Spleen (tissue), 11 donors: Measurements from ENCODE around the gene TRIM33. TPM values are rescaled to one million over a fixed set of nuclear protein-coding genes. Genes with fewer than 3 reads are reported as not detected.
"Not testable (repeated sequence)": the region's sequence is repeated elsewhere in the genome, so short reads cannot be mapped to it uniquely, and the experiment has no call there.

Experiments used
- DNase-seq: peaks from one replicate; pipeline ENCODE4 v3.0.0-alpha.2; 2020
- H3K27ac ChIP-seq, 8 donors: fragments of 200-600 bp; sonication (generic) in 7 of 8; 1 replicate in 4 of 8; 2 replicates in 4 of 8; pipeline versions ENCODE4 v1.5.0 to v1.8.0; 2016 to 2021; ENCODE audit warnings: inconsistent platforms in 4 of 8, mild to moderate bottlenecking in 4 of 8, moderate library complexity in 1 of 8
- H3K27me3 ChIP-seq, 7 donors: fragments of 200-600 bp; sonication (generic) in 6 of 7; replicated peaks in 1 of 7; 1 replicate in 4 of 7; 2 replicates in 3 of 7; pipeline versions ENCODE4 v1.5.0 to v1.8.0; 2016 to 2021; ENCODE audit warnings: inconsistent platforms in 3 of 7, mild to moderate bottlenecking in 1 of 7
- H3K36me3 ChIP-seq, 6 donors: fragments of 200-600 bp; sonication (generic) in 5 of 6; 1 replicate in 4 of 6; 2 replicates in 2 of 6; pipeline versions ENCODE4 v1.5.0 to v1.8.0; 2016 to 2021; ENCODE audit warnings: inconsistent platforms in 2 of 6
- H3K4me1 ChIP-seq, 6 donors: fragments of 200-600 bp; sonication (generic) in 5 of 6; 1 replicate in 3 of 6; 2 replicates in 3 of 6; pipeline versions ENCODE4 v1.5.0 to v1.8.0; 2016 to 2021; ENCODE audit warnings: inconsistent platforms in 3 of 6
- H3K4me3 ChIP-seq, 8 donors: fragments of 200-600 bp; sonication (generic) in 7 of 8; 1 replicate in 4 of 8; 2 replicates in 4 of 8; pipeline versions ENCODE4 v1.5.0 to v1.8.0; 2016 to 2021; ENCODE audit warnings: inconsistent platforms in 4 of 8, mild to moderate bottlenecking in 4 of 8, moderate library complexity in 2 of 8
- H3K9me3 ChIP-seq, 8 donors: fragments of 200-600 bp; sonication (generic) in 7 of 8; 1 replicate in 4 of 8; 2 replicates in 4 of 8; pipeline versions ENCODE4 v1.5.0 to v1.8.0; 2016 to 2021; ENCODE audit warnings: inconsistent platforms in 4 of 8
- CTCF ChIP-seq, 11 experiments: fragments of 200-600 bp in 7 of 11; fragments of 450-650 bp in 4 of 11; sonication (generic) in 4 of 11; IDR thresholded peaks in 8 of 11; conservative IDR thresholded peaks in 3 of 11; 1 replicate in 7 of 11; 2 replicates in 4 of 11; pipeline versions ENCODE4 v1.4.0 to v1.8.0; 2016 to 2021; ENCODE audit warnings: antibody characterized with exemption in 11 of 11, inconsistent platforms in 4 of 11, mild to moderate bottlenecking in 1 of 11
- POLR2A ChIP-seq, 3 donors: fragments of 450-650 bp; IDR thresholded peaks; one replicate each; pipeline ENCODE4 v1.5.1; 2017; ENCODE audit warnings: antibody characterized with exemption in 3 of 3, mild to moderate bottlenecking in 1 of 3
- POLR2AphosphoS5 ChIP-seq, 3 donors: sonication (generic); formaldehyde crosslinking; IDR thresholded peaks; one replicate each; pipeline ENCODE4 v1.5.1; 2017; ENCODE audit warnings: antibody characterized with exemption in 3 of 3
- WGBS, 5 donors: extraction: QIAGEN DNeasy Blood & Tissue Kit in 3 of 5; methylation state at CpG; one replicate each; pipeline versions ENCODE4 v1.1.5 to v1.1.7; 2013 to 2018; 5-methylcytosine and 5-hydroxymethylcytosine counted together
- intact Hi-C: fragments of 100-400 bp; cut with DNase I; formaldehyde crosslinking; loops from one replicate; pipeline ENCODE4 v1.15.0; 2023; ENCODE audit warnings: low total_unique reads
- polyA plus RNA-seq, 3 donors: library from polyadenylated mRNA; stranded (reverse); fragments of 200-250 nt; gene quantifications; one replicate each; pipeline ENCODE4 v1.2.1, GENCODE V29; 2013
- total RNA-seq, 7 donors: library from RNA; depleted of rRNA in 3 of 7; stranded (reverse); fragments of >200 nt in 3 of 7; fragmentation: NEBNext Ultra II Directional in 4 of 7; extraction: Animal tissue kit (Norgen Biotek cat#: 25700) in 4 of 7; gene quantifications; one replicate each; pipeline versions ENCODE4 v1.1.0 to v1.2.1, GENCODE V29; 2016 to 2021
- donor health status: healthy with polysubstance abuse.
- donor health status: DM: no; HTN: no; CAD: no; lungs with moderate emphysema.
- donor health status: DM: no; HTN: no; CAD: no.
- donor health status: Bipolar disorder and iron deficiency.
- donor health status: healthy.
- donor health status: DM: no; HTN: no; CAD: no.
- donor health status: DM: yes; HTN: yes; CAD: no.

TRIM33 gene
- total and polyA plus RNA-seq, 10 donors: 8.9 to 59.4 (median 42.2) TPM

DNA sequence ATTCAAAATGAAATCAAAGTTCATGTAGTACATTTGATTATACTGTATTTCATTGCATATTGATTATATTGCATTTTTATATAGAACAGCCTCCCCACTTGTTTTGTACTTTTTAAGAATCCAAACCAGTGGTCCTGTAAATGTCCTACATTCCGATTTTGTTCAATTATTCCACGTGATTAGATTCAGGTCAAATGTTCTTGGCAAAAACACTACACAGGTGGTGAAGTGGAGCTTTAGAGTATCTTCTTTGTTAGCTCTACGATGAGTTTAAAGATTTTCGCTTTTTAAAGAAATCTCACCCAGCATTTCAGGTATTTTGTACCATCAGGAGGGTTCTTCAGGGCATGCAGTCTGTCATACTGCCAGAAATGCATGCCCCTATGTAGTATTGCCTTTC lies 120.6 kb downstream of the TRIM33 start:
- peaks cover 0 to 35% (median 21%) of the 10 kb centered on the region in 8 donors for H3K9me3 ChIP-seq
- no peaks in the 10 kb centered on the region for H3K27me3 ChIP-seq
- H3K27ac ChIP-seq: no peak overlapping the region
- 95 to 99% (median 98%) methylated on average over 4 of the region's 4 CpGs for WGBS, 5 donors
- H3K4me3 ChIP-seq: no peak overlapping the region
- no peaks in the 10 kb centered on the region for H3K4me1 ChIP-seq
- H3K36me3 ChIP-seq: peaks cover 0 to 54% (median 14%) of the 10 kb centered on the region in 6 donors
- intact Hi-C loops: no loop called here
- TF ChIP-seq POLR2AphosphoS5 (IDR thresholded peaks at IDR 0.05) (no peak), CTCF (IDR thresholded peaks at IDR 0.05 in 8 of 11, conservative IDR thresholded peaks at IDR 0.05 in 3 of 11) (no peak), POLR2A (IDR thresholded peaks at IDR 0.05) (no peak)
- no peak for DNase-seq

GRCh38 chr1:114388432-114389003 lies 122.5 kb downstream of the TRIM33 start:
- Histone ChIP-seq H3K4me3 (no peak overlapping the region), H3K27me3 (no peaks in the 10 kb centered on the region), H3K27ac (no peak overlapping the region), H3K4me1 (no peaks in the 10 kb centered on the region), H3K9me3 (peaks cover 0 to 53% (median 39%) of the 10 kb centered on the region in 8 donors), H3K36me3 (peaks cover 0 to 36% (median 8%) of the 10 kb centered on the region in 6 donors)
- no peak for DNase-seq
- WGBS, 5 donors: 41 to 62% (median 55%) methylated on average over 1 of the region's 1 CpG
- TF ChIP-seq POLR2AphosphoS5 (IDR thresholded peaks at IDR 0.05): no peak
- TF ChIP-seq POLR2A (IDR thresholded peaks at IDR 0.05): no peak
- no peak for TF ChIP-seq CTCF (IDR thresholded peaks at IDR 0.05 in 8 of 11, conservative IDR thresholded peaks at IDR 0.05 in 3 of 11)
- intact Hi-C loops: no loop called here

GRCh38 chr1:114387585-114387984 lies 123.4 kb downstream of the TRIM33 start:
- H3K27ac ChIP-seq, DNase-seq, H3K27me3 ChIP-seq, intact Hi-C loops, H3K4me1 ChIP-seq, H3K4me3 ChIP-seq: not testable (repeated sequence)
- 94 to 97% (median 96%) methylated on average over 6 of the region's 6 CpGs for WGBS, 5 donors
- peaks cover 0 to 26% (median 5%) of the 10 kb centered on the region in 6 donors for H3K36me3 ChIP-seq
- H3K9me3 ChIP-seq: peaks cover 0 to 62% (median 48%) of the 10 kb centered on the region in 8 donors

DNA sequence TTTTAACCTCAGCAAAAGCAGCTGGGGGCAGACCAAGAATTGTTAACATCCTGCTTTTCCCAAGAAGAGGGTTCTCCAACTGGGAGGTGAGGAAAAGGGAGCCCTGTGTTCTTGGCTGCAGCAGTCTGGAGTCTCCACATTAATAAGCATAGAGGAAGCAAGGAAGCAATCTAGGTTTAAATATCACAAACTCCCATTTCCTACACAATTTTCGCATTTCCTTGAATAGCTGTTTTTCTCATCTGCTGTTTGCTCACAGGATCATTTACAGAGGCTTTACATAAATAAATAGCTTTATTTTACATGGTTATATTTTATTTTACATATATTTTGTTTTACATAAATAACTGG lies 124.0 kb downstream of the TRIM33 start:
- 73 to 84% (median 83%) methylated on average over 1 of the region's 1 CpG for WGBS, 5 donors
- Histone ChIP-seq H3K9me3 (peaks cover 0 to 68% (median 52%) of the 10 kb centered on the region in 8 donors), H3K4me3 (no peak overlapping the region), H3K36me3 (peaks cover 0 to 20% (median 2%) of the 10 kb centered on the region in 6 donors), H3K4me1 (no peaks in the 10 kb centered on the region), H3K27ac (no peak overlapping the region), H3K27me3 (no peaks in the 10 kb centered on the region)
- no peak for DNase-seq
- intact Hi-C loops: no loop called here
- TF ChIP-seq POLR2A (IDR thresholded peaks at IDR 0.05) (no peak), CTCF (IDR thresholded peaks at IDR 0.05 in 8 of 11, conservative IDR thresholded peaks at IDR 0.05 in 3 of 11) (no peak), POLR2AphosphoS5 (IDR thresholded peaks at IDR 0.05) (no peak)
